GM21390 (cell line): ENCODE results near the gene TCERG1L.

ENCODE experiments used
- ATAC-seq: cut with Tn5 transposase; IDR thresholded peaks from one replicate; pipeline ENCODE4 v1.9.1; 2021; ENCODE audit not compliant: unreplicated experiment

Gene TCERG1L

GRCh38 chr10:131050162-131050766, 261.3 kb downstream of the TCERG1L start:
- ATAC-seq = no peak

GRCh38 chr10:131049016-131049415, 262.5 kb downstream of the TCERG1L start:
- ATAC-seq = no peak

- ATAC-seq = no peak
These were observed 262.9 kb downstream of the TCERG1L start for GRCh38 chr10:131048606-131049005.

GRCh38 chr10:131047501-131047900, 264.0 kb downstream of the TCERG1L start:
- no peak for ATAC-seq

- ATAC-seq = no peak
These were observed 265.3 kb downstream of the TCERG1L start for GRCh38 chr10:131046194-131046593.

GRCh38 chr10:131044379-131045111, 267.0 kb downstream of the TCERG1L start:
- ATAC-seq = no peak

- no peak for ATAC-seq
These were observed 268.4 kb downstream of the TCERG1L start for GRCh38 chr10:131043039-131043691.
